ENCODE data around the gene USO1.

GRCh38 chr4:75845992-75846391 is 121.6 kb downstream of the USO1 start:
- TF ChIP-seq CTCF (IDR thresholded peaks at IDR 0.05) (no peak), POLR2A (IDR thresholded peaks at IDR 0.05) (no peak)

All from body of pancreas (tissue), 4 donors.